ENCODE measurements around the gene DOC2B. TPM values are rescaled to one million over a fixed set of nuclear protein-coding genes. Genes with fewer than 3 reads are reported as not detected.
A peak's percentile ranks its signal among the peaks of the same experiment; 100 is the strongest.
"Not testable (repeated sequence)": the region's sequence is repeated elsewhere in the genome, so short reads cannot be mapped to it uniquely, and the experiment has no call there.

Gene DOC2B
- polyA plus RNA-seq, 3 donors = 0.02 to 0.19 TPM; not detected in 1

DNA sequence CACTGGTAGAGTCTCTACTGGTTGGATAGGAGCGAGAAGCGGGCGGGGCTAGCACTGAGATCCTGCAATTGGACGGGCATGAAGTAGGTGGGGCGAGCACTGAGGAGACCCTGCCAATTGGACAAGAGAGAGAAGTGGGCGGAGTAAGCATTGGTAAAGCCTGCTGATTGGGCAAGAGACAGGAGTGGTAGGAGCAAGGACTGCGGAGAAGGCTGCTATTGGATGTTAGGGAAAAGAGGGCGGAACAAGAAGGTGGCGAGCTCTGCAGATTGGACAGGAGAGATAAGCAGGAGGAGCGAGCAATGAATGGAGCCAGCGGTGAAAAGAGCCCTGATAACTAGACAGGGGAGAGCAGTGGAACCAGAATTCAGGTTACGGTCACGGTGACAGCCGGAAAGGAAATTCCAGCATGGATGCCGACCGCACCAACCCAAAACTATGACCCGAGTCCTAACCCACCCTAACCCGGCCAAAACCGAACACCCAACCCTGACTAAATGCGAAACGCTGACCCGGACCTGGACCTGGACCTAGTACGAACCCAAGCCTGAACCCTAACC, 39.3 kb downstream of the DOC2B start:
- TF ChIP-seq, protein P1, sequence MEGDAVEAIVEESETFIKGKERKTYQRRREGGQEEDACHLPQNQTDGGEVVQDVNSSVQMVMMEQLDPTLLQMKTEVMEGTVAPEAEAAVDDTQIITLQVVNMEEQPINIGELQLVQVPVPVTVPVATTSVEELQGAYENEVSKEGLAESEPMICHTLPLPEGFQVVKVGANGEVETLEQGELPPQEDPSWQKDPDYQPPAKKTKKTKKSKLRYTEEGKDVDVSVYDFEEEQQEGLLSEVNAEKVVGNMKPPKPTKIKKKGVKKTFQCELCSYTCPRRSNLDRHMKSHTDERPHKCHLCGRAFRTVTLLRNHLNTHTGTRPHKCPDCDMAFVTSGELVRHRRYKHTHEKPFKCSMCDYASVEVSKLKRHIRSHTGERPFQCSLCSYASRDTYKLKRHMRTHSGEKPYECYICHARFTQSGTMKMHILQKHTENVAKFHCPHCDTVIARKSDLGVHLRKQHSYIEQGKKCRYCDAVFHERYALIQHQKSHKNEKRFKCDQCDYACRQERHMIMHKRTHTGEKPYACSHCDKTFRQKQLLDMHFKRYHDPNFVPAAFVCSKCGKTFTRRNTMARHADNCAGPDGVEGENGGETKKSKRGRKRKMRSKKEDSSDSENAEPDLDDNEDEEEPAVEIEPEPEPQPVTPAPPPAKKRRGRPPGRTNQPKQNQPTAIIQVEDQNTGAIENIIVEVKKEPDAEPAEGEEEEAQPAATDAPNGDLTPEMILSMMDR (IDR thresholded peaks at IDR 0.05) = no peak
- H3K4me1 Mint-ChIP-seq = peaks cover 4% of the 10 kb centered on the region
- H3K9me3 Mint-ChIP-seq = peaks cover 0 to 2% (median 0%) of the 10 kb centered on the region in 7 donors
- WGBS (ENCODE audit: insufficient coverage) = 98% methylated on average over 18 of the region's 23 CpGs
- peaks cover 0 to 3% of the 10 kb centered on the region in 2 donors for H3K36me3 Mint-ChIP-seq
- Histone ChIP-seq H3K27me3 (ENCODE audit: control insufficient read depth in 2 of 2, insufficient read depth in 2 of 2, low read length in 2 of 2) (peaks cover 2 to 12% of the 10 kb centered on the region in 2 donors), H3K4me2 (replicated peaks; ENCODE audit: extremely low read depth, low read length, poor library complexity, severe bottlenecking) (no peak overlapping the region), H3K4me1 (ENCODE audit: control insufficient read depth in 1 of 2, insufficient read depth in 2 of 2, low read length in 2 of 2) (no peaks in the 10 kb centered on the region), H3K79me2 (ENCODE audit: insufficient read depth, low read length) (no peaks in the 10 kb centered on the region), H3K9me3 (replicated peaks in 1 of 2; ENCODE audit: control insufficient read depth in 1 of 2, insufficient read depth in 1 of 2, low read length in 2 of 2) (no peaks in the 10 kb centered on the region), H3K27ac (ENCODE audit: low read depth in 1 of 2, low read length in 2 of 2) (no peak overlapping the region), H3K9ac (ENCODE audit: insufficient read depth, low read length, poor library complexity, severe bottlenecking) (no peak overlapping the region), H4K20me1 (ENCODE audit: insufficient read depth, low read length) (no peaks in the 10 kb centered on the region), H3K4me3 (replicated peaks in 1 of 3; ENCODE audit: low read depth in 2 of 3, low read length in 3 of 3) (no peak overlapping the region), H3K36me3 (replicated peaks in 1 of 2; ENCODE audit: control insufficient read depth in 1 of 2, insufficient read depth in 2 of 2, low read length in 2 of 2) (no peaks in the 10 kb centered on the region), H2AFZ (ENCODE audit: insufficient read depth, low read depth, low read length, poor library complexity, severe bottlenecking) (no peak overlapping the region)
- H3K4me3 Mint-ChIP-seq = peak overlapping the region in 1 of 2 donors; percentile 77
- intact Hi-C loops (cut with micrococcal nuclease) = loop anchor here (2.0 to 5.0 kb wide), 2 partner anchors 245 to 560 kb away; no protein-coding TSS in a partner anchor
- H3K27ac Mint-ChIP-seq = peak overlapping the region in 2 of 7 donors; percentile 6 to 66
- peaks cover 9 to 22% (median 19%) of the 10 kb centered on the region in 3 donors for H3K27me3 Mint-ChIP-seq (ENCODE audit: low read depth in 3 of 3)
- peak in 2 of 3 donors; percentile 15 to 49 for DNase-seq

- peaks cover 2 to 12% of the 10 kb centered on the region in 2 donors for H3K27me3 ChIP-seq (ENCODE audit: control insufficient read depth in 2 of 2, insufficient read depth in 2 of 2, low read length in 2 of 2)
- WGBS (ENCODE audit: insufficient coverage) = no CpG with 5 or more reads among the region's 22 CpGs
- Mint-ChIP-seq H3K27me3 (ENCODE audit: low read depth in 3 of 3) (peaks cover 9 to 19% (median 15%) of the 10 kb centered on the region in 3 donors), H3K4me3 (peak overlapping the region in 1 of 2 donors; percentile 46)
- H3K9me3 ChIP-seq (replicated peaks in 1 of 2; ENCODE audit: control insufficient read depth in 1 of 2, insufficient read depth in 1 of 2, low read length in 2 of 2); H3K9ac ChIP-seq (ENCODE audit: insufficient read depth, low read length, poor library complexity, severe bottlenecking); H3K79me2 ChIP-seq (ENCODE audit: insufficient read depth, low read length); DNase-seq; H3K9me3 Mint-ChIP-seq; H3K36me3 Mint-ChIP-seq; H3K4me3 ChIP-seq (replicated peaks in 1 of 3; ENCODE audit: low read depth in 2 of 3, low read length in 3 of 3); H3K4me1 Mint-ChIP-seq; H3K4me1 ChIP-seq (ENCODE audit: control insufficient read depth in 1 of 2, insufficient read depth in 2 of 2, low read length in 2 of 2); H4K20me1 ChIP-seq (ENCODE audit: insufficient read depth, low read length); H3K27ac Mint-ChIP-seq; H2AFZ ChIP-seq (ENCODE audit: insufficient read depth, low read depth, low read length, poor library complexity, severe bottlenecking); H3K27ac ChIP-seq (ENCODE audit: low read depth in 1 of 2, low read length in 2 of 2); H3K4me2 ChIP-seq (replicated peaks; ENCODE audit: extremely low read depth, low read length, poor library complexity, severe bottlenecking); H3K36me3 ChIP-seq (replicated peaks in 1 of 2; ENCODE audit: control insufficient read depth in 1 of 2, insufficient read depth in 2 of 2, low read length in 2 of 2): not testable (repeated sequence)
- intact Hi-C loops (cut with micrococcal nuclease) = loop anchor here (5.0 kb wide), 1 partner anchor 563 kb away; no protein-coding TSS in a partner anchor
Measured at GRCh38 chr17:139401-140205, 41.8 kb downstream of the DOC2B start.

GRCh38 chr17:137166-137807, 44.2 kb downstream of the DOC2B start, which contains the start of gene SCGB1C2:
SCGB1C2 (plus strand) TSS chr17:137569; CDS start chr17:137591, 22 bp downstream.
- Mint-ChIP-seq H3K27me3 (ENCODE audit: low read depth in 3 of 3) (peaks cover 6 to 12% (median 9%) of the 10 kb centered on the region in 3 donors), H3K27ac (peak within 1 kb of the TSS in 1 of 7 donors; percentile 27), H3K4me3 (peak within 1 kb of the TSS in 1 of 2 donors; percentile 35)
- H3K4me1 Mint-ChIP-seq; H3K9ac ChIP-seq (ENCODE audit: insufficient read depth, low read length, poor library complexity, severe bottlenecking); H3K27me3 ChIP-seq (ENCODE audit: control insufficient read depth in 2 of 2, insufficient read depth in 2 of 2, low read length in 2 of 2); H3K9me3 ChIP-seq (replicated peaks in 1 of 2; ENCODE audit: control insufficient read depth in 1 of 2, insufficient read depth in 1 of 2, low read length in 2 of 2); H3K79me2 ChIP-seq (ENCODE audit: insufficient read depth, low read length); H3K9me3 Mint-ChIP-seq; H3K4me1 ChIP-seq (ENCODE audit: control insufficient read depth in 1 of 2, insufficient read depth in 2 of 2, low read length in 2 of 2); DNase-seq; H3K27ac ChIP-seq (ENCODE audit: low read depth in 1 of 2, low read length in 2 of 2); H2AFZ ChIP-seq (ENCODE audit: insufficient read depth, low read depth, low read length, poor library complexity, severe bottlenecking); intact Hi-C loops (cut with micrococcal nuclease); H4K20me1 ChIP-seq (ENCODE audit: insufficient read depth, low read length); H3K36me3 ChIP-seq (replicated peaks in 1 of 2; ENCODE audit: control insufficient read depth in 1 of 2, insufficient read depth in 2 of 2, low read length in 2 of 2); H3K4me2 ChIP-seq (replicated peaks; ENCODE audit: extremely low read depth, low read length, poor library complexity, severe bottlenecking); H3K4me3 ChIP-seq (replicated peaks in 1 of 3; ENCODE audit: low read depth in 2 of 3, low read length in 3 of 3); H3K36me3 Mint-ChIP-seq: not testable (repeated sequence)
- no CpG with 5 or more reads among the region's 16 CpGs for WGBS (ENCODE audit: insufficient coverage)
